GM21717 (cell line): ENCODE measurements around the gene OR4A47.
"Not testable (repeated sequence)": the region's sequence is repeated elsewhere in the genome, so short reads cannot be mapped to it uniquely, and the experiment has no call there.

ENCODE experiments used
- ATAC-seq: cut with Tn5 transposase; IDR thresholded peaks from one replicate; pipeline ENCODE4 v1.9.1; 2021; ENCODE audit warnings: mild to moderate bottlenecking, moderate library complexity; ENCODE audit not compliant: unreplicated experiment

Gene OR4A47

GRCh38 chr11:48488493-48488892, at the start of gene OR4A47:
Gene OR4A47 (plus strand): TSS chr11:48488793. CDS start chr11:48488793, 0 bp downstream.
- ATAC-seq = not testable (repeated sequence)

GRCh38 chr11:48455909-48456308, 32.7 kb upstream of the OR4A47 start:
- not testable (repeated sequence) for ATAC-seq

GRCh38 chr11:48473966-48474365, 14.6 kb upstream of the OR4A47 start:
- ATAC-seq = not testable (repeated sequence)

- ATAC-seq = not testable (repeated sequence)
Observed at GRCh38 chr11:48474703-48475102, 13.9 kb upstream of the OR4A47 start.

- ATAC-seq = not testable (repeated sequence)
Observed at GRCh38 chr11:48506169-48506568, 17.6 kb downstream of the OR4A47 start.

GRCh38 chr11:48538991-48539390, 50.4 kb downstream of the OR4A47 start:
- no peak for ATAC-seq
